Endodermal cell (in vitro differentiated cells): ENCODE data around the gene TXLNG. TPM values are rescaled to one million over a fixed set of nuclear protein-coding genes. Genes with fewer than 3 reads are reported as not detected.
"Not testable (repeated sequence)": the region's sequence is repeated elsewhere in the genome, so short reads cannot be mapped to it uniquely, and the experiment has no call there.

Experiments
- DNase-seq: peaks from one replicate; pipeline ENCODE4 v3.0.0-alpha.2; 2017
- H3K27ac ChIP-seq: 2 replicates; pipeline ENCODE4 v1.5.1; 2013; ENCODE audit warnings: mild to moderate bottlenecking, low read depth, low read length, moderate library complexity
- H3K27me3 ChIP-seq: 2 replicates; pipeline ENCODE4 v1.6.1; 2013; ENCODE audit warnings: mild to moderate bottlenecking, low read length, moderate library complexity; ENCODE audit not compliant: insufficient read depth, control insufficient read depth, poor library complexity, severe bottlenecking
- H3K36me3 ChIP-seq: 2 replicates; pipeline ENCODE4 v1.7.0; 2013; ENCODE audit warnings: mild to moderate bottlenecking, low read length, moderate library complexity; ENCODE audit not compliant: control insufficient read depth, insufficient read depth
- H3K4me1 ChIP-seq: one replicate; pipeline ENCODE4 v1.7.0; 2013; ENCODE audit warnings: low read length; ENCODE audit not compliant: control insufficient read depth, insufficient read depth
- H3K4me3 ChIP-seq: 2 replicates; pipeline ENCODE4 v1.5.1; 2013; ENCODE audit warnings: mild to moderate bottlenecking, low read length, moderate library complexity
- H3K9ac ChIP-seq: 2 replicates; pipeline ENCODE4 v1.6.1; 2013; ENCODE audit warnings: mild to moderate bottlenecking, low read length, moderate library complexity; ENCODE audit not compliant: poor library complexity, severe bottlenecking; ENCODE audit errors: extremely low read depth
- H3K9me3 ChIP-seq: 2 replicates; pipeline ENCODE4 v1.6.1; 2013; ENCODE audit warnings: mild to moderate bottlenecking, low read length, moderate library complexity; ENCODE audit not compliant: control insufficient read depth
- H3K27ac Mint-ChIP-seq: 2 replicates; pipeline ENCODE4 v1.8.0; 2020; ENCODE audit warnings: mixed read lengths
- H3K27me3 Mint-ChIP-seq: 2 replicates; pipeline ENCODE4 v1.8.0; 2021; ENCODE audit warnings: mild to moderate bottlenecking, mixed read lengths; ENCODE audit not compliant: insufficient read depth
- H3K36me3 Mint-ChIP-seq: 2 replicates; pipeline ENCODE4 v1.8.0; 2020; ENCODE audit warnings: low read depth, mixed read lengths
- H3K4me1 Mint-ChIP-seq: 2 replicates; pipeline ENCODE4 v1.8.0; 2020; ENCODE audit warnings: mixed read lengths
- H3K4me3 Mint-ChIP-seq: 2 replicates; pipeline ENCODE4 v1.8.0; 2020; ENCODE audit warnings: mild to moderate bottlenecking, moderate library complexity, mixed read lengths
- H3K9me3 Mint-ChIP-seq: 2 replicates; pipeline ENCODE4 v1.8.0; 2020; ENCODE audit warnings: mild to moderate bottlenecking, mixed read lengths
- WGBS, 2 experiments: methylation state at CpG; one replicate each; pipeline versions ENCODE4 v1.1.5 to v1.1.7; 2013; ENCODE audit warnings: missing lambda C conversion rate in 2 of 2, mixed read lengths in 1 of 2; ENCODE audit not compliant: insufficient coverage in 1 of 2, insufficient read length in 1 of 2; 5-methylcytosine and 5-hydroxymethylcytosine counted together
- total RNA-seq, 2 donors: library from RNA; stranded (reverse); fragmentation: NEBNext Ultra II Directional in 1 of 2; extraction: Animal tissue kit (Norgen Biotek cat#: 25700) in 1 of 2; gene quantifications; 2 replicates in 1 of 2; 3 replicates in 1 of 2; pipeline ENCODE4 v1.2.1, GENCODE V29; 2021
- TF ChIP-seq, protein P1 (sequence below): fragments of 200-600 bp; sonication (generic); conservative IDR thresholded peaks from 2 replicates; pipeline ENCODE4 v1.5.0; 2021; ENCODE audit warnings: antibody characterized with exemption, mild to moderate bottlenecking

TXLNG gene
- total RNA-seq, 2 donors from 2014 or later = 13.8 to 31.0 TPM

DNA sequence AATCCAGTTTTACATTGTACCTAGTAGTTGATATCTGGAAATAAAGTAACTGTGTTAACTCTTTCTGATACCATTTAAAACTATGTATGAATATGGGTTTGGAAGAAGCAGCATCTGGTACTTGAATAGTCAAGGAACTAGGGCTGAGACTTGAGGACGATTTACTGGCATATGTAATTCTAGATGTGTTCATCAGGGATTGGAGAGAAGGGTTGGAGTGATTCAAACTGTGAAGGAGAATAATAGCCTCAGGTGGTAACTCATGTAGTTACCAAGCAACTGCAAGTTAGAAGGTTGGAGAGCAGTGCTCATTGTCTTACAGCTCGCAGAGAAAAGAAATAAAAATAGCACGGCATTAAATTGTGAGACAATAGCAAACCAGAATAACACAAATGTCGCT lies 29.5 kb upstream of the TXLNG start:
- WGBS, 2 experiments = 95 to 100% methylated on average over 1 to 4 of the region's 4 CpGs
- H3K27ac ChIP-seq = no peak overlapping the region
- no peaks in the 10 kb centered on the region for H3K4me1 ChIP-seq
- peaks cover 68% of the 10 kb centered on the region for H3K36me3 Mint-ChIP-seq
- H3K27me3 ChIP-seq = no peaks in the 10 kb centered on the region
- H3K9me3 ChIP-seq = no peaks in the 10 kb centered on the region
- no peak overlapping the region for H3K4me3 Mint-ChIP-seq
- H3K27ac Mint-ChIP-seq = no peak overlapping the region
- no peaks in the 10 kb centered on the region for H3K9me3 Mint-ChIP-seq
- no peak overlapping the region for H3K4me3 ChIP-seq
- H3K4me1 Mint-ChIP-seq = peaks cover 9% of the 10 kb centered on the region
- no peaks in the 10 kb centered on the region for H3K27me3 Mint-ChIP-seq
- no peak for DNase-seq
- H3K36me3 ChIP-seq = peaks cover 37% of the 10 kb centered on the region
- TF ChIP-seq, protein P1, sequence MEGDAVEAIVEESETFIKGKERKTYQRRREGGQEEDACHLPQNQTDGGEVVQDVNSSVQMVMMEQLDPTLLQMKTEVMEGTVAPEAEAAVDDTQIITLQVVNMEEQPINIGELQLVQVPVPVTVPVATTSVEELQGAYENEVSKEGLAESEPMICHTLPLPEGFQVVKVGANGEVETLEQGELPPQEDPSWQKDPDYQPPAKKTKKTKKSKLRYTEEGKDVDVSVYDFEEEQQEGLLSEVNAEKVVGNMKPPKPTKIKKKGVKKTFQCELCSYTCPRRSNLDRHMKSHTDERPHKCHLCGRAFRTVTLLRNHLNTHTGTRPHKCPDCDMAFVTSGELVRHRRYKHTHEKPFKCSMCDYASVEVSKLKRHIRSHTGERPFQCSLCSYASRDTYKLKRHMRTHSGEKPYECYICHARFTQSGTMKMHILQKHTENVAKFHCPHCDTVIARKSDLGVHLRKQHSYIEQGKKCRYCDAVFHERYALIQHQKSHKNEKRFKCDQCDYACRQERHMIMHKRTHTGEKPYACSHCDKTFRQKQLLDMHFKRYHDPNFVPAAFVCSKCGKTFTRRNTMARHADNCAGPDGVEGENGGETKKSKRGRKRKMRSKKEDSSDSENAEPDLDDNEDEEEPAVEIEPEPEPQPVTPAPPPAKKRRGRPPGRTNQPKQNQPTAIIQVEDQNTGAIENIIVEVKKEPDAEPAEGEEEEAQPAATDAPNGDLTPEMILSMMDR = no peak
- no peak overlapping the region for H3K9ac ChIP-seq

DNA sequence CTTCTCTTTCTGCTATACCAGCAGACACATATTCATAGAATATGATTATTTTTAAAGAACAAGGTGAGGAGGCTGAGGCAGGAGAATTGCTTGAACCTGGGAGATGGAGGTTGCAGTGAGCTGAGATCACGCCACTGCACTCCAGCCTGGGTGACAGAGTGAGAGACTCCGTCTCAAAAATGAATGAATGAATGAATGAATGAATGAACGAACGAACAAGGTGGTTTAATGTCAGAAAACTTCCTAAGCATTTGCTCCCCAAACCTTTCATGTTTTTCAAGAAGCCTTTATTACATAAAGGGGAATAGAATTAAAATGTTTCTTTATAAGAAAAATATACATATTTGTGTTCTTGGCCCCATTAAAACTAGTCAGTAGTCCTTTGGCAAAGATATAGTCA lies 24.8 kb upstream of the TXLNG start:
- H3K27me3 ChIP-seq, H3K27ac ChIP-seq, H3K9me3 ChIP-seq, H3K9me3 Mint-ChIP-seq, H3K27me3 Mint-ChIP-seq, H3K4me1 ChIP-seq, H3K4me3 ChIP-seq, H3K4me1 Mint-ChIP-seq, H3K9ac ChIP-seq, H3K4me3 Mint-ChIP-seq, H3K27ac Mint-ChIP-seq, DNase-seq: not testable (repeated sequence)
- WGBS, 2 experiments = 92% methylated on average over 2 of the region's 4 CpGs; no CpG with 5 or more reads in 1 of the 2 experiments
- peaks cover 34% of the 10 kb centered on the region for H3K36me3 Mint-ChIP-seq
- peaks cover 20% of the 10 kb centered on the region for H3K36me3 ChIP-seq

DNA sequence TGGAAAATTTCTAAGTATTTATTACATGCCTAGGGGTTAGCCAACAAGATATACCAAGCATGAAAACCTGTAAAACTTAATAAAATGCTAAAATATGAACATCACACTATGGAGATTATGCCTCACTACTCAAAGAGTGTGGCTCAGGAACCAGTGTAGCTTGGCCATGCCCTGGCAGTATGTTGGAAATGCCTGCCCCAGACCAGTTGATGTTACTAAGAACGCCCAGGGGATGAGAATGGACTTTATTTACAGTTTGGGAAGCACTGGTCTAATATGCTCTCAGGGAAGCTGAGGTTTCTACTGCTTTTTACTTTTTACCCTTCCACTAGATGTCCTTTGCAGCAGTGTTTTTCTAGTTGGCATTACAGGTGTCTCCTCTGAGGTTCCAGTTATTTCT lies 23.7 kb upstream of the TXLNG start:
- H3K9me3 Mint-ChIP-seq = no peaks in the 10 kb centered on the region
- peak overlapping the region; percentile 69 for H3K27ac Mint-ChIP-seq
- no peaks in the 10 kb centered on the region for H3K27me3 Mint-ChIP-seq
- WGBS, 2 experiments = 100% methylated on average over 1 of the region's 1 CpG; no CpG with 5 or more reads in 1 of the 2 experiments
- TF ChIP-seq, protein P1 = no peak
- no peak overlapping the region for H3K4me3 Mint-ChIP-seq
- H3K4me1 Mint-ChIP-seq = no peaks in the 10 kb centered on the region
- Histone ChIP-seq H3K36me3 (peaks cover 13% of the 10 kb centered on the region), H3K9me3 (no peaks in the 10 kb centered on the region), H3K27ac (no peak overlapping the region), H3K27me3 (no peaks in the 10 kb centered on the region), H3K4me1 (no peaks in the 10 kb centered on the region), H3K9ac (no peak overlapping the region), H3K4me3 (no peak overlapping the region)
- peaks cover 26% of the 10 kb centered on the region for H3K36me3 Mint-ChIP-seq
- DNase-seq = no peak

DNA sequence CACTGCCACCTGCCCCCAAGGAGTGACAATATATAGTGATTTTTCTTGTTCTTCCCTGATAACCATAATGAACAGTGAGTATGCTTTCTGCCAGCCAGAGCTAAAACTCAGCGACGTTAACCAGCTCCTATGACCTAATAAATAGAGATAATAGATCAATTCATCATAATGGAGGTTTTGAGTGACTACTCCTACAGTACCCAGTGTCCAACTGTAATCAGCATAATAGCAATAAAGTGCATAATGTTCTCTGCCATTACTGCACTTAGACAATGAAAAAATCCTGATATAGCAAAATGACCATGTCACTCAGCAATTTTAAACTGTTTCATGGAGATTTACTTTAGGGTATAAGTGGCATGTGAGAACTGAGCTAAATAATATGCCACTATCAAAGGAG lies 20.7 kb upstream of the TXLNG start:
- peaks cover 5% of the 10 kb centered on the region for H3K9me3 Mint-ChIP-seq

More for the DNA sequence above, 20.7 kb upstream of the TXLNG start:
- Histone ChIP-seq H3K4me1 (no peaks in the 10 kb centered on the region), H3K27me3 (no peaks in the 10 kb centered on the region), H3K9me3 (no peaks in the 10 kb centered on the region), H3K36me3 (peaks cover 2% of the 10 kb centered on the region), H3K9ac (no peak overlapping the region), H3K4me3 (no peak overlapping the region), H3K27ac (no peak overlapping the region)
- no peak for DNase-seq
- TF ChIP-seq, protein P1 = no peak
- H3K27me3 Mint-ChIP-seq = no peaks in the 10 kb centered on the region
- H3K36me3 Mint-ChIP-seq = peaks cover 5% of the 10 kb centered on the region
- no CpG with 5 or more reads among the region's 2 CpGs for WGBS, 2 experiments
- H3K4me3 Mint-ChIP-seq = no peak overlapping the region
- no peaks in the 10 kb centered on the region for H3K4me1 Mint-ChIP-seq
- H3K27ac Mint-ChIP-seq = no peak overlapping the region
